NCI-H1048 (cell line): ENCODE measurements around the gene TEKT5.

Experiments
- DNase-seq: peaks from one replicate; lab custom pipeline; 2025; lab: John Stamatoyannopoulos, UW

Gene TEKT5

GRCh38 chr16:10609402-10609774, 85.3 kb downstream of the TEKT5 start:
- no peak for DNase-seq

GRCh38 chr16:10608687-10609401, 85.9 kb downstream of the TEKT5 start:
- DNase-seq = no peak

GRCh38 chr16:10607157-10607556, 87.6 kb downstream of the TEKT5 start:
- no peak for DNase-seq

DNA sequence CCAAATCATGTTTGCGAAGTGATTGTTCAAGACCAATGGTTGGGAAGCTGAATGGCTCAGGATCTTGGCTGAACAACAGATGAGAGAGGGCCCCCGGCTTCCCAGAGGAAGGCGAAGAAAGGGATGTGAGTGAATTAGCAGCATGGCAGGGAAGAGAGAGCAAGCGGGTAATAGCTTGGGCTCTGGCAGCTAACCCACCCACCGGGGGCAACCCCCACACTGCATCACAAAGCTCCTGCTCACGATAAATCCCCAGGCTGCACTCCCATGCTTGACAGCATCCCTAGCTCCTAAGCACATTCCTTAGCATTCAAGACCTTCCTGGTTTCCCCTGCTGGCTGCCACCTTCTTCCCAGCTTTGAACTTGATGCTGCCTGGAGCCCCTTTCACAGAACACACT, 88.1 kb downstream of the TEKT5 start:
- no peak for DNase-seq

DNA sequence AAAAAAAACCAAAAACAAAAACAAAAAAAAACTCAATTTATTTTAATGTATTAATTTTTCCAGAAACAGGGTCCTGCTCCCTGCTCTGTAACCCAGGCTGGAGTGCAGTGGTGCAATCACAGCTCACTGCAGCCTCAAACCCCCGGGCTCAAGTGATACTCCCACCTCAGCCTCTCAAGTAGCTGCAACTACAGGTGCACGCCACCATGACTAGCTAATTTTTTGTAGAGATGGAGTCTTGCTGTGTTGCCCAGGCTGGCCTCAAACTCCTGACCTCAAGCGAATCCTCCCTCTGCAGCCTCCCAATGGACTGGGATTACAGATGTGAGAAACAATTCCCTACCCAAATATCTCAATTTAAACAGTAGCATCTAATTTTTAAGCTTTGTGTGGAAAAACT, 89.1 kb downstream of the TEKT5 start:
- no peak for DNase-seq

DNA sequence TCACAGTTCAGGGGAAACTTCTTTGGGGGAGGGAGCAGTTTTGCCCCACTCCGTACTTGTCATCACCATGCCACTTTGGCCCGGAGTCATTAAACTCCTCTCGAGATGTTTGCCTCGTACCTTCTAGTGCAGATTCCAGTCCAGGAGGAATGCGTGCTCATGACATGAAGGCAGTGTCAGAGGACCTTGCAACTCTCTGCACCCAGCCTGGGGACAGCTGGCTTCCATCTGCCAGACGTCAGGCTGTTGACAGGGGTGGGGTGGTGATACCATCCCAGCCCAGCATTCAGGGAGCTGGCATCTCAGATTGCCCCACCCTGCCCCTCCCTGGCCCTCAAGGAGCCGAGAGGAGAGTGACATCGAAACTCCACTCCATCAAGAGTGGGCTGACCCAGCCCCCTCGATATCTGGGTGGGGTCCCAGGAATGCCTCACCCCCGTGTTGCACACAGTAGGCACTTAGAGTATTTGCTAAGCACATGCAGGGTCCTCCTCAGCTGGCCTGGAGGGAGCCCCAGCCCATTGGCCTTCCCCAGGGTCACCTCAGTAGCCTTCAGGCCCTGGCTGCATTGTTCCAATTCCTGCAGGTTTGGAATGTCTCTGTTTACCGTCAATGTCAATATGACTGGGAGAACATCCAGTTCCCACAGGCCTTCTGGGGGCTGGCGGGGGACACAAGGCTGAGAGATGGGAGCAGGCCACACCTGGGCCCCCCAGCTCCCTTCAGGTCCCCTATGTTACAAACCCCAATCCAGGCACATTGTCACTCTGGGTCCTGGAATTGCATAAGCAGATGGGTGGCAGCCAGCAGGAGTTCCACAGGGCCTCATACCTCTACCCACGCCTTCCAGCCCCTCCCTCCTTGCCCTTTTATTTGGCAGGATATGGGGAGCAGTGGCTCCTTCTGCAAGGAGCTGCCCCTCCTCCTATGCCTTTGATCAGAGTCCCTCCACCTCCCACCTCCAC, 93.0 kb downstream of the TEKT5 start:
- DNase-seq = no peak

GRCh38 chr16:10600782-10601443, 93.8 kb downstream of the TEKT5 start:
- DNase-seq = no peak

GRCh38 chr16:10599626-10600025, 95.1 kb downstream of the TEKT5 start:
- no peak for DNase-seq

GRCh38 chr16:10598157-10598556, 96.6 kb downstream of the TEKT5 start:
- DNase-seq = no peak

- DNase-seq = no peak
These were observed 97.5 kb downstream of the TEKT5 start for GRCh38 chr16:10597187-10597601.

- DNase-seq = no peak
These were observed 100.3 kb downstream of the TEKT5 start for GRCh38 chr16:10594312-10594950.

DNA sequence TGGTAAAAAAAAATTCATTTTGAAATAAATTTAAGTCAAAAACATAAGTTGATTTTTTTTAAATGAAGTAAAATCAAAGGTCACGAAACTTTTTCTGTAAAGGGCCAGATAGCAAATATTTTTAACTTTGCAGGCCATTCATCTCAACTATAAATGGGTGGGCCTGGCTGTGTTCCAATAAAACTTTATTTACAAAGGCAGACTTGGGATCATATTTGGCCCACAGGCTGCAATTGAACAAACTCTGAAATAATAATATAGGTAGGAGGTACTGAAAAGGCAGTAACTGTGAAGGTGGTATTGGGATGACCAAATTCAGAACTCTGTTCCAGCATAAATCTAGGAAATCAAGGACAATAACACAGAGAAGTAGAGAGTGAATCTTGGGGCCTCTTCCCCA, 102.1 kb downstream of the TEKT5 start:
- DNase-seq = no peak

- no peak for DNase-seq
These were observed 104.4 kb downstream of the TEKT5 start for GRCh38 chr16:10590342-10590741.

DNA sequence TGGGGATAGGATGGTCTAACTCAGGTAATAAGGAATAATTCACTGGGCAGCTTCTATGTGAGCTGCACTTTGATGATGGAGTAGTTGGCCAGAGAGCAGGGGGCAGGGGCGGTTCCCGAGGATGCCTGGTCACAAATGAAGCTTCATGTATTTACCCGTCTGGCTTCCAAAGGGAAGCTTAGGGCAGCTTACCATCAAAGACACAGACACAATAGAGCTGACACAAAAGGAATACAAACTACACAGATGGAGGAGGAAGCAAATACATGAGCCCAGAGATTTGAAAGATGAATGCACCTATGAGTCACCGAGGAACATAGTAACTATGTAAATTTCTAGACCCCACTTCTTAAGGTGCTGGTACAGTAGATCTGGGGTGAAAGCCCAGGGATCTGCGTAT, 105.6 kb downstream of the TEKT5 start:
- DNase-seq = no peak

- no peak for DNase-seq
These were observed 107.1 kb downstream of the TEKT5 start for GRCh38 chr16:10587622-10588021.

GRCh38 chr16:10584981-10585438, 109.7 kb downstream of the TEKT5 start:
- no peak for DNase-seq

- no peak for DNase-seq
These were observed 111.5 kb downstream of the TEKT5 start for GRCh38 chr16:10583269-10583668.

- DNase-seq = no peak
These were observed 113.2 kb downstream of the TEKT5 start for GRCh38 chr16:10581507-10581906.

GRCh38 chr16:10580883-10581247, 113.9 kb downstream of the TEKT5 start:
- no peak for DNase-seq

- DNase-seq = no peak
These were observed 114.5 kb downstream of the TEKT5 start, which contains the start of gene EMP2 for GRCh38 chr16:10579965-10580882. TSS of gene EMP2 (minus strand) at chr16:10580598. CDS start at chr16:10547617, 32,981 bp downstream.

DNA sequence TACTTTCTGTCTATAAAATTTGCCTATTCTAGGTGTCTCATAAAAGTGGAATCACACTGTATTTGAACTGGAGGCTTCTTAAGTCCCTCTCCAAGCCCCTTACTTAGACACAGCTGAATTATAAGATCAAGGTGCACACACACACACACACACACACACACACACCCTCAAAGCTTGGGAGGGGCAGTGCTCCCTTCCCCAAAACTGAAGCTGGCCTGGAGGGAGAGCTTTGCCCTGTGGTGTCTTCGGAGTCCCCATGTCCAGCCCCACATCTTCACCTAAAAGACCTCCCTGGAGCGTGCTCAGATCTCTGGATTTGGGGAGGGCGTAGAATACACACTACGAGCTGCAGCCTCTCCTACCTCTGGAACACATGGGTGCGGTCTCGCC, 115.2 kb downstream of the TEKT5 start:
- no peak for DNase-seq
